GM18873 (cell line): Measurements from ENCODE around the gene MKX.

Experiments used
- ATAC-seq: cut with Tn5 transposase; IDR thresholded peaks from one replicate; pipeline ENCODE4 v1.9.1; 2021; ENCODE audit warnings: mild to moderate bottlenecking, moderate library complexity, moderate number of reproducible peaks; ENCODE audit not compliant: unreplicated experiment, low FRiP score

MKX gene

GRCh38 chr10:27745732-27746396, at the start of gene MKX:
TSS of gene MKX (minus strand) at chr10:27745819. CDS start at chr10:27743415, 2,404 bp downstream.
- no peak for ATAC-seq

- ATAC-seq = no peak
These were observed 48.5 kb upstream of the MKX start for GRCh38 chr10:27794157-27794556.

GRCh38 chr10:27792216-27792615, 46.6 kb upstream of the MKX start:
- ATAC-seq = no peak

- ATAC-seq = no peak
These were observed 38.7 kb upstream of the MKX start for GRCh38 chr10:27784272-27784671.

GRCh38 chr10:27783660-27784059, 38.0 kb upstream of the MKX start:
- no peak for ATAC-seq

- ATAC-seq = no peak
These were observed 33.9 kb upstream of the MKX start for GRCh38 chr10:27779462-27780015.

- ATAC-seq = no peak
These were observed 29.2 kb upstream of the MKX start for GRCh38 chr10:27774831-27775230.

- no peak for ATAC-seq
These were observed 25.6 kb upstream of the MKX start for GRCh38 chr10:27771231-27771630.

GRCh38 chr10:27770181-27770580, 24.6 kb upstream of the MKX start:
- ATAC-seq = no peak

GRCh38 chr10:27760867-27761266, 15.2 kb upstream of the MKX start:
- no peak for ATAC-seq

GRCh38 chr10:27759483-27760272, 14.1 kb upstream of the MKX start:
- no peak for ATAC-seq

- ATAC-seq = no peak
These were observed 7.1 kb upstream of the MKX start for GRCh38 chr10:27752673-27753237.

- ATAC-seq = no peak
These were observed 3.0 kb upstream of the MKX start for GRCh38 chr10:27748601-27749000.

GRCh38 chr10:27747096-27747451, 1.5 kb upstream of the MKX start:
- no peak for ATAC-seq

- no peak for ATAC-seq
These were observed 927 bp upstream of the MKX start for GRCh38 chr10:27746397-27747095.

GRCh38 chr10:27744802-27745731, 552 bp downstream of the MKX start:
- ATAC-seq = no peak

GRCh38 chr10:27743877-27744801, 1.5 kb downstream of the MKX start:
- ATAC-seq = no peak

- no peak for ATAC-seq
These were observed 2.4 kb downstream of the MKX start for GRCh38 chr10:27743012-27743876.
